ENCODE measurements around the gene RPL27.
"Not testable (repeated sequence)": the region's sequence is repeated elsewhere in the genome, so short reads cannot be mapped to it uniquely, and the experiment has no call there.

Gene RPL27

DNA sequence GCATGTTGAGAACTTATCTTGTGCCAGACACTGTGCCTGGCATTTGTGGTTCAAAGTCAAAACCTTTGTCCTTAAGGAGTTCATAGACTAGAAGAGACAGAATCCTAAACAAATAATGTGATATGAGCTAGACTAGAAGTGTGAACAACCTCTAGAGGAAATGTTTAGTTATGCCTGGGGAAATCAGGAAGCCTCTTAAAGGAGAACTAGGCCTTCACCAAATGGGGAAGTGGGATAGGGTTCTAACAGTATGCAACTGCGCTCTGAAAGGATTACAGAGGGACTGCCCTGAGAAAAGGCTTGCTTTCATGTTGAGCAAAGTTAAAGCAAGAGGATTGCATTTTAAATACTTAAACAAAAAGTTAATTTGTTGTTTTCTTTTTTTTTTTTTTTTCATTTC lies 13.0 kb upstream of the RPL27 start:
- TF ChIP-seq, protein P1, sequence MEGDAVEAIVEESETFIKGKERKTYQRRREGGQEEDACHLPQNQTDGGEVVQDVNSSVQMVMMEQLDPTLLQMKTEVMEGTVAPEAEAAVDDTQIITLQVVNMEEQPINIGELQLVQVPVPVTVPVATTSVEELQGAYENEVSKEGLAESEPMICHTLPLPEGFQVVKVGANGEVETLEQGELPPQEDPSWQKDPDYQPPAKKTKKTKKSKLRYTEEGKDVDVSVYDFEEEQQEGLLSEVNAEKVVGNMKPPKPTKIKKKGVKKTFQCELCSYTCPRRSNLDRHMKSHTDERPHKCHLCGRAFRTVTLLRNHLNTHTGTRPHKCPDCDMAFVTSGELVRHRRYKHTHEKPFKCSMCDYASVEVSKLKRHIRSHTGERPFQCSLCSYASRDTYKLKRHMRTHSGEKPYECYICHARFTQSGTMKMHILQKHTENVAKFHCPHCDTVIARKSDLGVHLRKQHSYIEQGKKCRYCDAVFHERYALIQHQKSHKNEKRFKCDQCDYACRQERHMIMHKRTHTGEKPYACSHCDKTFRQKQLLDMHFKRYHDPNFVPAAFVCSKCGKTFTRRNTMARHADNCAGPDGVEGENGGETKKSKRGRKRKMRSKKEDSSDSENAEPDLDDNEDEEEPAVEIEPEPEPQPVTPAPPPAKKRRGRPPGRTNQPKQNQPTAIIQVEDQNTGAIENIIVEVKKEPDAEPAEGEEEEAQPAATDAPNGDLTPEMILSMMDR (IDR thresholded peaks at IDR 0.05; ENCODE audit: low read depth, low read length), result no peak
- H3K4me3 ChIP-seq (ENCODE audit: low read depth, low read length), result no peak overlapping the region

DNA sequence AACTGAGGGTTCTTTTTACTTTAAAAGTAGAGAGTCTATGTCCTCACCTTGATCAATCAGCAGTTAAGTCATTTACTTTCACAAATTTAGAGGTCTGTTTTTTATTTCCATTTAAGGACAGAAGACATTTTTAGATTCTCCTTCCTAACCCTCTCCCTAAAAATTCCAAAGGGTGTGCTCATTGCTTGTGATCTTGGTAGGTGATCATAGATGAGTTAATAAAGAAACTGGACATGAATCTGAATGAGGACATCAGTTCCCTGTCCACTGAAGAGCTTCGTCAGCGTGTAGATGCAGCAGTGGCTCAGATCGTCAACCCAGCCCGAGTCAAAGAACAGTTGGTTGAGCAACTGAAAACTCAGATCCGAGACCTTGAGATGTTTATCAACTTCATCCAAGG lies 9.1 kb upstream of the RPL27 start:
- no peak overlapping the region for H3K4me3 ChIP-seq (ENCODE audit: low read depth, low read length)
- TF ChIP-seq, protein P1 (IDR thresholded peaks at IDR 0.05; ENCODE audit: low read depth, low read length), result no peak

DNA sequence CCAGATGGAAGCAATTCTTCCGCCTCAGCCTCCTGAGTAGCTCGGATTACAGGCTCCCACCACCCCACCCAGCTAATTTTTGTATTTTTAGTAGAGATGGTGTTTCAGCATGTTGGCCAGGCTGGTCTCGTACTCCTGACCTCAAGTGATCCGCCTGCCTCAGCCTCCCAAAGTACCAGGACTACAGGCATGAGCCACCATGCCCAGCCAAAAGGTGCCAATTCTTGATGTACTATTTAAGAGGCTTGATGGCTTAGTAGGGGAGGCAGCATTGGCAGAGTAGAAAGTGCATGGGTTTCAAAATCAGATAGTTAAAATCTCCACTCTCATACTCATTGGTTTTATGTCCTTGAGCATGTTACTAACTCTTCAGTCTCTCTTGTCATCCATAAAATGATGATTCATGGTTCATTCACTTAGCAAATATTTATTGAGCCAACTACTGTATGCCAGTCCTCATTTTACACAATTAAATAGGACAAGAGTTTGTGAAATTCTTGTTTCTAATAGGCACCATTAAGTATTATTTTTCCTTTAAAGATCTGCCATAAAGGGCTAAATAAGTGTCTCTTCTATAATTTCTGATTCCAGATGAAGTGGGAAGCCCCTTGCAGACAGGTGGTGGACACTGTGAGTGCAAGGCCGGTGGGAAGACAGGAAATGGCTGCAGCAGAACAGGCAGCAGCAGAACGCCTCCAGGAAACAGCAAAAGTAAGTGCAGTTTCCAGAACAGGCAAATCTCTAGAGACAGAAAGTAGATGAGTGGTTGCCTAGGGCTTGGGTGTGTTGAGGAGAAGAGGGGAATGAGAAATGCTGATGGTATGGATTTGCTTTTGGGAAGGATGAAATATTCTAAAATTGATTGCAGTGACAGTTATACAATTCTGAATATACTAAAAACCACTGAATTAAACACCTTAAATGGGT lies 8.2 kb upstream of the RPL27 start:
- TF ChIP-seq, protein P1 (IDR thresholded peaks at IDR 0.05; ENCODE audit: low read depth, low read length), result no peak
- no peak overlapping the region for H3K4me3 ChIP-seq (ENCODE audit: low read depth, low read length)

DNA sequence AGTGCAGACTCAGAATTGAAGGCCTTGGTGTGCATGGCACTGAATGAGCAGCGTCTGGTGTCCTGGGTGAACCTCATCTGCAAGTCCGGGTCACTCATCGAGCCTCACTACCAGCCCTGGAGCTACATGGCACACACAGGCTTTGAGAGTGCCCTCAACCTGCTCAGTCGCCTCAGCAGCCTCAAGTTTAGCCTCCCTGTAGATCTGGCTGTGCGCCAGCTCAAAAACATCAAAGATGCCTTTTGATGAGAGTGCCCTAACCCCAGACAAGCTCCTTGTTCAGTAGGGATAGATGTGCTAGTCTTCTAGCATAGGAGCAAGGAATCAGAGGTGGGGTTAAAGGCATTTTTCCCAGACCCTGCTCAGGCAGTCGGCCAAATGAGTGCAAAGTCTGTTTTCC lies 6.7 kb upstream of the RPL27 start:
- TF ChIP-seq, protein P1 (IDR thresholded peaks at IDR 0.05; ENCODE audit: low read depth, low read length), result no peak
- no peak overlapping the region for H3K4me3 ChIP-seq (ENCODE audit: low read depth, low read length)

DNA sequence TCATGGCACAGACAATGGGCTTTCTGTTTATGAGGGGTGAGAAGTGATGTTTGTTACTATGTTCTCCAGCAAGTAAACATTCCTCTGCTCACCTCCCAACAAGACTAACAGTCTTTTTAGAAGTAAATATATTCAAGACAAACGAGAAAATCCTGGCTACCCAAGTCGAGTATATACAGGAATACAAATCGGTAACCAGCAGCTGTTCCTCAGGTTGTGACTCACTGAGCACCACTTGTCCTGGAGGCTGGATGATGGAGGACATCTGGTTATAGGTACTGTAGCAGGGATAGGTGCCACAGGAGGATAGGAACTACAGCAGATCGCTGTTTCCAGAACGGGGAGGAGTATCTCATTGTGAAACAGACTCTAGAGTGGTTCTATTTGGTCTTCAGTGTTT lies 5.3 kb upstream of the RPL27 start:
- TF ChIP-seq, protein P1 (IDR thresholded peaks at IDR 0.05; ENCODE audit: low read depth, low read length), result no peak
- H3K4me3 ChIP-seq (ENCODE audit: low read depth, low read length), result no peak overlapping the region

DNA sequence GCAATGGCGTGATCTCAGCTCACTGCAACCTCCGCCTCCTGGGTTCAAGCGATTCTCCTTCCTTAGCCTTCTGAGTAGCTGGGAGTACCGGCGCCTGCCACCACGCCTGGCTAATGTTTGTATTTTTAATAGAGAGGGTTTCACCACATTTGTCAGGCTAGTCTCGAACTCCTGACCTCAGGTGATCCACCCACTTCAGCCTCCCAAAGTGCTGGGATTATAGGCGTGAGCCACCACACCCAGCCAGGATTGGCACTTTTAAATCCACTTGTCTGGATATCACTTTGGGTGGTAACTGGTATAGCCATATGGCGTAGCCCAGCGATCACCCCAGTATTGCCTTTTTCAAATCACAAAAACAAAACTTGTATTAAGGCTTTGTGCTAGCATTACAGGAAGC lies 4.3 kb upstream of the RPL27 start:
- not testable (repeated sequence) for H3K4me3 ChIP-seq (ENCODE audit: low read depth, low read length)

DNA sequence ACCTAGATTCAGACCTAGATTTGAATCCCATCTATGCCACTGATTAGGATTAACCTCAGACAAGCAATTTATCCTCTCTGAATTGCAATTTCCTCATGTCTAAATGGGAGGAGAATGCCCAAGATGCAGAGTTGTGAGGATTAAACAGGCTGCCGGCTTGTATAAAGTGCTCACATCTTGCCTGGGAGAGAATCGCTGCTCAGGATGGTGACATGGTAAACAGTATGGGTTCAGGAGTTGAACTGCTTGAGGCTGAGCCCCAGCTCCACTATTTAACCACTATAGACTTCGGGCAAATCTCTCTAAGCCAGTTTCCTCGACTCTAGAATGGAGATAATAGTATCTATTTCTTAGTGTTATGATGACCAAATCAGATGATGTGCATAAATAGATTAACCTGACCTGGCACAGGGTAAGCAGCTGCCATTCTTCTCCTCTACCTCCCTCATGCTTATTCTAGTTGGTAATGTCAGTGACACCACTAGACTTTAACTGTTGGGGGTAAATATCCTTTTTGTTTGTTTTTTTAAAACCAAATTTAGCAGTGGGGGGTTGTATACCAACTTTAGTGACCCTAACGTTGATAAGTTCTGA lies 732 bp upstream of the RPL27 start:
- TF ChIP-seq, protein P1 (IDR thresholded peaks at IDR 0.05; ENCODE audit: low read depth, low read length), result no peak
- peak overlapping the region; percentile 39 for H3K4me3 ChIP-seq (ENCODE audit: low read depth, low read length)

Measured in WI38 (cell line).